ENCODE measurements around the gene MEGF11. TPM values are rescaled to one million over a fixed set of nuclear protein-coding genes. Genes with fewer than 3 reads are reported as not detected.

The MEGF11 gene
- total RNA-seq, 1 donor from 2014 or later = 0.60 TPM

DNA sequence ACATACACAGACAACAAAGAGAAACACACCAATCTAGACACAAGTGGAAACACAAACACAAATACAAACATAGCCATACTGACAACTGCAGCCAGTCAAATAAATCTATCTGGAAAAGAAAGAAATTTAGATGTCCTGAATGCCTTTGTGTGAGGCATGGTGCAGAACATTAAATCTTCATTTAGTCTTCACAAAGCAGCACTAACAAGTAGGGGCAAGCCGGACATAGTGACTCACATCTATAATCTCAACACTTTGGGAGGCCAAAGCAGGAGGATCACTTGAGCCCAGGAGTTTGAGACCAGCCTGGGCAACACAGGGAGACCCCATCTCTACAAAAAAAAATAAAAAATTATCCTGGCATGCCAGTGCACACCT, 11.7 kb downstream of the MEGF11 start:
- Mint-ChIP-seq H3K4me3 (ENCODE audit: low read depth) (no peak overlapping the region), H3K27ac (no peak overlapping the region)
- DNase-seq (ENCODE audit: low spot score, unreplicated experiment) = no peak

GRCh38 chr15:66241087-66241907, 12.3 kb downstream of the MEGF11 start:
- TF ChIP-seq, protein P1, sequence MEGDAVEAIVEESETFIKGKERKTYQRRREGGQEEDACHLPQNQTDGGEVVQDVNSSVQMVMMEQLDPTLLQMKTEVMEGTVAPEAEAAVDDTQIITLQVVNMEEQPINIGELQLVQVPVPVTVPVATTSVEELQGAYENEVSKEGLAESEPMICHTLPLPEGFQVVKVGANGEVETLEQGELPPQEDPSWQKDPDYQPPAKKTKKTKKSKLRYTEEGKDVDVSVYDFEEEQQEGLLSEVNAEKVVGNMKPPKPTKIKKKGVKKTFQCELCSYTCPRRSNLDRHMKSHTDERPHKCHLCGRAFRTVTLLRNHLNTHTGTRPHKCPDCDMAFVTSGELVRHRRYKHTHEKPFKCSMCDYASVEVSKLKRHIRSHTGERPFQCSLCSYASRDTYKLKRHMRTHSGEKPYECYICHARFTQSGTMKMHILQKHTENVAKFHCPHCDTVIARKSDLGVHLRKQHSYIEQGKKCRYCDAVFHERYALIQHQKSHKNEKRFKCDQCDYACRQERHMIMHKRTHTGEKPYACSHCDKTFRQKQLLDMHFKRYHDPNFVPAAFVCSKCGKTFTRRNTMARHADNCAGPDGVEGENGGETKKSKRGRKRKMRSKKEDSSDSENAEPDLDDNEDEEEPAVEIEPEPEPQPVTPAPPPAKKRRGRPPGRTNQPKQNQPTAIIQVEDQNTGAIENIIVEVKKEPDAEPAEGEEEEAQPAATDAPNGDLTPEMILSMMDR (IDR thresholded peaks at IDR 0.05; ENCODE audit: unreplicated experiment) = no peak
- DNase-seq (ENCODE audit: low spot score, unreplicated experiment) = no peak
- Mint-ChIP-seq H3K9me3 (ENCODE audit: low read depth) (no peaks in the 10 kb centered on the region), H3K4me3 (ENCODE audit: low read depth) (no peak overlapping the region), H3K27ac (no peak overlapping the region), H3K36me3 (ENCODE audit: insufficient read depth) (no peaks in the 10 kb centered on the region), H3K27me3 (peaks cover 55% of the 10 kb centered on the region), H3K4me1 (ENCODE audit: low read depth) (no peaks in the 10 kb centered on the region)

More for the DNA sequence above, 11.7 kb downstream of the MEGF11 start:
- H3K4me1 Mint-ChIP-seq (ENCODE audit: low read depth) = no peaks in the 10 kb centered on the region
- TF ChIP-seq, protein P1 (IDR thresholded peaks at IDR 0.05; ENCODE audit: unreplicated experiment) = no peak
- no peaks in the 10 kb centered on the region for H3K9me3 Mint-ChIP-seq (ENCODE audit: low read depth)
- peaks cover 53% of the 10 kb centered on the region for H3K27me3 Mint-ChIP-seq
- H3K36me3 Mint-ChIP-seq (ENCODE audit: insufficient read depth) = no peaks in the 10 kb centered on the region

- peaks cover 59% of the 10 kb centered on the region for H3K27me3 Mint-ChIP-seq
- H3K4me1 Mint-ChIP-seq (ENCODE audit: low read depth) = no peaks in the 10 kb centered on the region
- no peaks in the 10 kb centered on the region for H3K36me3 Mint-ChIP-seq (ENCODE audit: insufficient read depth)
- no peaks in the 10 kb centered on the region for H3K9me3 Mint-ChIP-seq (ENCODE audit: low read depth)
- H3K4me3 Mint-ChIP-seq (ENCODE audit: low read depth) = no peak overlapping the region
- no peak overlapping the region for H3K27ac Mint-ChIP-seq
- DNase-seq (ENCODE audit: low spot score, unreplicated experiment) = no peak
- TF ChIP-seq, protein P1 (IDR thresholded peaks at IDR 0.05; ENCODE audit: unreplicated experiment) = no peak
Observed at GRCh38 chr15:66240240-66240794, 13.2 kb downstream of the MEGF11 start.

- no peaks in the 10 kb centered on the region for H3K4me1 Mint-ChIP-seq (ENCODE audit: low read depth)
- peaks cover 59% of the 10 kb centered on the region for H3K27me3 Mint-ChIP-seq
- TF ChIP-seq, protein P1 (IDR thresholded peaks at IDR 0.05; ENCODE audit: unreplicated experiment) = no peak
- no peaks in the 10 kb centered on the region for H3K9me3 Mint-ChIP-seq (ENCODE audit: low read depth)
- H3K36me3 Mint-ChIP-seq (ENCODE audit: insufficient read depth) = no peaks in the 10 kb centered on the region
- DNase-seq (ENCODE audit: low spot score, unreplicated experiment) = no peak
- no peak overlapping the region for H3K4me3 Mint-ChIP-seq (ENCODE audit: low read depth)
- H3K27ac Mint-ChIP-seq = no peak overlapping the region
Observed at GRCh38 chr15:66239514-66239913, 14.0 kb downstream of the MEGF11 start.

DNA sequence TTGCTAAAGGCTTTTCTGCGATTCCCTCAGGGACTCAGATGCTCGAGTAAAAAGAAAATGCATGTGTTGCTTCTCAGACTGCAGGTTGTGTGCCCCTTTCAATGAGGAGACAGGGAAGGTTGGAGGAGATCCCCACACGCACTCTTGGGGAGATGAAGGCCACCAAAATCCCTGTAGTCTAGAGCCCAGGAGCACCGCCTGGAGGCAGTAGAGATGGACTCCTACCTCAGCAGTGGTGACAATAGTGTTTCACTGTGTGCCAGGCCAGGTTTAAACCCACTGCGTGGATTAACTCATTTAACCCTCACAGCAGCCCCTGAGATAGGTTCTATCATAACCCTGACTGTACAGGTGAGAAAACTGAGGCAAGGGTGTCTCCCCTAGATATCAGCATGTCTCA, 15.2 kb downstream of the MEGF11 start:
- Mint-ChIP-seq H3K27ac (no peak overlapping the region), H3K9me3 (ENCODE audit: low read depth) (no peaks in the 10 kb centered on the region), H3K36me3 (ENCODE audit: insufficient read depth) (no peaks in the 10 kb centered on the region), H3K4me3 (ENCODE audit: low read depth) (no peak overlapping the region), H3K4me1 (ENCODE audit: low read depth) (no peaks in the 10 kb centered on the region), H3K27me3 (peaks cover 52% of the 10 kb centered on the region)
- no peak for DNase-seq (ENCODE audit: low spot score, unreplicated experiment)
- TF ChIP-seq, protein P1 (IDR thresholded peaks at IDR 0.05; ENCODE audit: unreplicated experiment) = no peak
